PFSK-1 (cell line): Measurements from ENCODE around the gene TSPAN16.

Experiments
- FOXP2 ChIP-seq: optimal IDR thresholded peaks from 2 replicates; pipeline ENCODE3; 2011; ENCODE audit warnings: borderline replicate concordance, control low read depth, inconsistent platforms; ENCODE audit not compliant: insufficient read depth; ENCODE audit errors: extremely low read length, extremely low read depth
- POLR2AphosphoS5 ChIP-seq: IDR thresholded peaks from 2 replicates; pipeline ENCODE4 v1.6.1; 2012; ENCODE audit warnings: low read depth, mild to moderate bottlenecking, control low read depth, low read length, moderate library complexity
- SIN3A ChIP-seq: IDR thresholded peaks from 2 replicates; pipeline ENCODE4 v1.6.1; 2012; ENCODE audit warnings: mild to moderate bottlenecking, low read length, moderate library complexity, borderline replicate concordance; ENCODE audit not compliant: insufficient read depth
- TAF1 ChIP-seq: IDR thresholded peaks from 2 replicates; pipeline ENCODE4 v1.6.1; 2012; ENCODE audit warnings: low read length, control low read depth, borderline replicate concordance; ENCODE audit not compliant: insufficient read depth
- TF ChIP-seq, protein P1 (sequence below), 2 experiments: IDR thresholded peaks; 2 replicates each; pipeline versions ENCODE4 v1.6.1 to v1.8.0; 2011 to 2012; ENCODE audit warnings: low read depth in 2 of 2, low read length in 2 of 2, control low read depth in 1 of 2, inconsistent platforms in 1 of 2, mild to moderate bottlenecking in 1 of 2, moderate library complexity in 1 of 2; ENCODE audit not compliant: insufficient read depth in 1 of 2

Gene TSPAN16

DNA sequence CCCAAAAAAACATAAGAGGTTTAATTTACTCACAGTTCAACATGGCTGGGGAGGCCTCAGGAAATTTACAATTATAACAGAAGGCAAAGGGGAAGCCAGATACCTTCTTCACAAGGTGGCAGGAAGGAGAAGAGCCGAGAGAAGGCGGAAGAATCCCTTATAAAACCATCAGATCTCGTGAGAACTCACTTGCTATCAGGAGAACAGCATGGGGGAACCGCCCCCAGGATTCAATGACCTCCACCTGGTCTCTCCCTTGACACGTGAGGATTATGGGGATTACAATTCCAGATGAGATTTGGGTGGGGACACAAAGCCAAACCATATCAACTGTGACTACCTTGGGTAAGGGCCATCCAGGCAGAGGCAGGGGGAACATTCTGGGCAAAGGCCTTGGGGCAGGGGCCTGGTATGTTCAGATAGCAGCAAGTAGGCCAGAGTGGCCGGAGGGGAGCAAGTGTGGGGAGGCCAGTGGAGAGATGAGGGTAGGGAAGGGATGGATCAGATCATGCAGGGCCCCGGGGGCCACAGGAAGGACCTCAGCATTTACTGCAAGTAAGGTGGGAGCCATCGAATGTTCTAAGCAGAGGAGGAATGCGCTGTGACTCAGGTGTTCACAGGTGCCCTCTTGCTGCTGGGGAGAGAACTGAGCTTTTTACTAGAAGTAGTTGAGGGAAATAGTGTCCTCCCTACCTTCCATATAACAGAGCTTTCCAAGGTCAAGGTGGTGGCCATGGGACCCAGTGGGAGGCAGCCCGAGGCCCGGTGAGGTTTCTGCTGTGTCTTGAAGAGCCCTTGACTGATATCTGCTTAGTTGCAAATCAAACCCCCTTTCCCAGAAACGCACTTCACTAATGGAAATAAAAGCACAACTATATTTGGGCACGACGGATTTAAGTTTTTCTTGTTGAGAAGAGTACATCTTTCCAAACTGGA is 25.5 kb downstream of the TSPAN16 start:
- TF ChIP-seq, protein P1, sequence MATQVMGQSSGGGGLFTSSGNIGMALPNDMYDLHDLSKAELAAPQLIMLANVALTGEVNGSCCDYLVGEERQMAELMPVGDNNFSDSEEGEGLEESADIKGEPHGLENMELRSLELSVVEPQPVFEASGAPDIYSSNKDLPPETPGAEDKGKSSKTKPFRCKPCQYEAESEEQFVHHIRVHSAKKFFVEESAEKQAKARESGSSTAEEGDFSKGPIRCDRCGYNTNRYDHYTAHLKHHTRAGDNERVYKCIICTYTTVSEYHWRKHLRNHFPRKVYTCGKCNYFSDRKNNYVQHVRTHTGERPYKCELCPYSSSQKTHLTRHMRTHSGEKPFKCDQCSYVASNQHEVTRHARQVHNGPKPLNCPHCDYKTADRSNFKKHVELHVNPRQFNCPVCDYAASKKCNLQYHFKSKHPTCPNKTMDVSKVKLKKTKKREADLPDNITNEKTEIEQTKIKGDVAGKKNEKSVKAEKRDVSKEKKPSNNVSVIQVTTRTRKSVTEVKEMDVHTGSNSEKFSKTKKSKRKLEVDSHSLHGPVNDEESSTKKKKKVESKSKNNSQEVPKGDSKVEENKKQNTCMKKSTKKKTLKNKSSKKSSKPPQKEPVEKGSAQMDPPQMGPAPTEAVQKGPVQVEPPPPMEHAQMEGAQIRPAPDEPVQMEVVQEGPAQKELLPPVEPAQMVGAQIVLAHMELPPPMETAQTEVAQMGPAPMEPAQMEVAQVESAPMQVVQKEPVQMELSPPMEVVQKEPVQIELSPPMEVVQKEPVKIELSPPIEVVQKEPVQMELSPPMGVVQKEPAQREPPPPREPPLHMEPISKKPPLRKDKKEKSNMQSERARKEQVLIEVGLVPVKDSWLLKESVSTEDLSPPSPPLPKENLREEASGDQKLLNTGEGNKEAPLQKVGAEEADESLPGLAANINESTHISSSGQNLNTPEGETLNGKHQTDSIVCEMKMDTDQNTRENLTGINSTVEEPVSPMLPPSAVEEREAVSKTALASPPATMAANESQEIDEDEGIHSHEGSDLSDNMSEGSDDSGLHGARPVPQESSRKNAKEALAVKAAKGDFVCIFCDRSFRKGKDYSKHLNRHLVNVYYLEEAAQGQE (IDR thresholded peaks at IDR 0.05; ENCODE audit: insufficient read depth in 1 of 2, low read depth in 2 of 2, low read length in 2 of 2), result no peak
- TF ChIP-seq POLR2AphosphoS5 (no peak), TAF1 (no peak), FOXP2 (no peak), SIN3A (no peak)

DNA sequence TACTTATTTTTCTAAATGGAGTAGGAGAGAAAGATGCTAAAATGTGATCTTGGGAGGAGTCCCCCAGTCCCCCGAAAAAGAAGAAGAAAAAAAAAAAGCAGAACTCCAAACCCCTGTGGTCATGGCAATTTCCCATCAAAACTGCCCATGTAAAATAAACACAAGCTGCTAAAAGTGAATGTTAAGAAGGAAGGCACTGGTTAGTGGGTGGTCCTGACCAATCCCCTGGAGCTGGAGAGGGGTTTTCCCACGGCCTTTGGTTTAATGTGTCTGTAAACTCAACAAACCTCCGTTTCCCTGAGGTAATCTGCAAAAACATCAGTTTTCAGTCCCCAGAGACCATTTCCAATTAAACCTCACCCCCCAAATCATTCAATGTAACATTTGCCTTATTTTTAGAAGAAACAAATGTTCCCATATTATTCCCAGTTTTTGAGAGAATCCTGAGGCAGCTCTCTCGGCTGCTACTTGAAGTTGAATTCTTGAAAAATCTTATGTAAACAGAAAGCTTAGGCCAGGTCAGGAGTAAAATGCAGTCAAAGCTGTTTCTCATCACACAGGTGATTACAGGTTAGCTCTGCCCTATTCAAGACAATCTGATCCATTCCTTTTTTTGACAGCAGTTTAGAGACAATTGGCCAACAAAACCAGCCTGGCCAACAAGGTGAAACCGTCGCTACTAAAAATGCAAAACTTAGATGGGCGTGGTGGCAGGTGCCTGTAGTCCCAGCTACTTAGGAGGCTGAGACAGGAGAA is 26.5 kb downstream of the TSPAN16 start:
- TF ChIP-seq SIN3A (no peak), FOXP2 (no peak), POLR2AphosphoS5 (no peak), TAF1 (no peak)
- TF ChIP-seq, protein P1 (IDR thresholded peaks at IDR 0.05; ENCODE audit: insufficient read depth in 1 of 2, low read depth in 2 of 2, low read length in 2 of 2), result no peak

DNA sequence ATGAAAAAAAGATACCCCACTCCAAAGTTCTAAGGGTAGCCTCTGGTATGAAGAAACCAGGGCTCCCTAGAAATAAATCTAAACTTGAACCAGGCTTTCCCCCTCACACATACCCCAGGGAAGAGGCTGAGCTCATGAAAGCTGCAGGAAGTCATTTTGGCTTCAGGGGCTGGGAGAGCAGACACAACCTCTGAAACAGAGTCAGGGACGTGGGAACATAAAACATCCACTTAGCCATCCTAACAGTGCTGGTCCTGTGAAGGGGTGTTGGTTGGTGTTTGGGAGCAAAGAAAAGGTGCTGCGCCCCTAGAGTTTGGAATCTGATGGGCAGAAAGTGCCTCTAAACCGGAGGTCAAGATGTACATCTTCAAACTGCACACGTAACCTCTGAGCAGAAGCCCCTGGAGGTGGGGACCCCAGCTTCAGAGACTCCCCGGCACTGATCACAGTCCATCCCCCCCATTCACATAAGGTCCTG is 27.7 kb downstream of the TSPAN16 start:
- TF ChIP-seq TAF1 (no peak), POLR2AphosphoS5 (no peak), FOXP2 (no peak), SIN3A (no peak)
- TF ChIP-seq, protein P1 (IDR thresholded peaks at IDR 0.05; ENCODE audit: insufficient read depth in 1 of 2, low read depth in 2 of 2, low read length in 2 of 2), result no peak

DNA sequence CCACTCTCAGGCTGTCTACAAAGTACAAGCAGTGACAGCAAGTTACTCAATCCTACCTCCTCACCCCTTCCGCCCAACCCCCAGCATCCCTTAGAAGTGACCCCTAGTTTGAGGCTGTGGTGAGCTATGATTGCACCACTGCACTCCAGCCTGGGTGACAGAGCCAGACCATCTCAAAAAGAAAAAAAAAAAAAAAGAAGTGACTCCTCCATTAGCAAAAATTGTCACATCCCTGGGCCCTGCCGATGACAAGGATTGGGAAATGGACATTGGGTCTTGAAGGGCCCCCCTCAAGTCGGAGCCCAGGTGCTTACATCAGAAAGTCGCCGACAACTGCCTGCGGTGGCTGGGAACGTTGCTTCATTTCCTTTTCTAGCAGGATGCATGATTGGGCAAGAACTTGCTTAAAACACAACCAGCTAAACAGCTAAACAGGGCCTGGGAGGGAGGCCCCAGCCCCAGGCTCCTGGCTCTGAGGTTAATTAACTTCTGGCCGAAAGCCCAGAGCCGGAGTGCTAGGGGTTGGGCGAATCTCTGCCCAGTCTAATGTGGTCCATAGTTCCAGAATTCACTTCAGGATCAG is 28.2 kb downstream of the TSPAN16 start:
- peak; percentile 85 for TF ChIP-seq FOXP2
- TF ChIP-seq TAF1, result peak; percentile 44; the same call in 1 of the 2 replicates
- TF ChIP-seq, protein P1 (IDR thresholded peaks at IDR 0.05; ENCODE audit: insufficient read depth in 1 of 2, low read depth in 2 of 2, low read length in 2 of 2), result peak in 1 of 2 experiments; percentile 71; a peak in 2 of 4 replicates
- 0 out of 2 replicates have a peak, but pooled peaks have one; percentile 70 for TF ChIP-seq SIN3A
- TF ChIP-seq POLR2AphosphoS5, result peak; percentile 43; the same call in 1 of the 2 replicates
